GM19395 (cell line): Measurements from ENCODE around the gene ATXN8OS.
"Not testable (repeated sequence)": the region's sequence is repeated elsewhere in the genome, so short reads cannot be mapped to it uniquely, and the experiment has no call there.

Experiments
- ATAC-seq: cut with Tn5 transposase; IDR thresholded peaks from one replicate; pipeline ENCODE4 v1.9.1; 2021; ENCODE audit warnings: mild to moderate bottlenecking, moderate library complexity; ENCODE audit not compliant: unreplicated experiment

Gene ATXN8OS

DNA sequence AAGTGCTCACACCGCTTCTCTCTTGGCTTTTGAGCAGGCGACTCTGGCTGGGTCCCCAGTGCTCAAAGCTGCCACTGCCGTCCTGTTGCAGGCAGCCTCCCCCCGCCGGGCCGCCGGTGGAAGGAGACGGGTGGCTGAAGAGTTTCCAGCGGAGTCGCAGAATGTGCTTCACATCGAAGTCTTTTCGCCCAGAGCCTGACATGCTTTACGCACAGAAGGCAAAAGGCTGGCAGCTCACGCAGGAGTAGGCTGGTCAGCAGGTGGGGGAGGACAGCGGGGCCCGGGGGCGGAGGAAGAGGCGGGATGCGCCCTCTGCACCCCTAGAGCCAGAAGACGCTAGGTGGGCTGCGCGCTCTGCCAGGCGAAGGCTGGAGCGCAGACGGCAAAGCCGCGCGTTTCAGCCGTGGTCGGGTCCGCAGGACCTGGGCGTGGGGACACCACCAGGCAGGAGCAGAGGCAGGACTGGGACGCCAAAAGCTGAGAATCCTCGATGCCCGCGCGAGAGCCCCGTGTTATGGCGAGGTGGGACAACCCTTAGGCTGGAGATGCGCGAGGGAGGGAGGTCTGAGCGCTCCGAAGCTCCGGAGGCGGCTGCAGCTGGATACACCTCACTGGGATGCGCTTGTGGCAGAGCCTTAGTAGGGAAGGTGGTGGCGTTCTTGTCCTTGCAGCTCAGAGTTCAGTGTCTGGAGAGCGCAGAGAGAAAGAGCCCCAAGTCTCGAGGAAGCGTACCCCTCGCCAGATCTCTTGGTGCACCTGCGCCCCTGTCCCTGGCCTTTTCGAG lies at the start of gene ATXN8OS:
Gene ATXN8OS (plus strand): TSS at position 329 of the 784 bp plus-strand sequence.
- no peak for ATAC-seq

DNA sequence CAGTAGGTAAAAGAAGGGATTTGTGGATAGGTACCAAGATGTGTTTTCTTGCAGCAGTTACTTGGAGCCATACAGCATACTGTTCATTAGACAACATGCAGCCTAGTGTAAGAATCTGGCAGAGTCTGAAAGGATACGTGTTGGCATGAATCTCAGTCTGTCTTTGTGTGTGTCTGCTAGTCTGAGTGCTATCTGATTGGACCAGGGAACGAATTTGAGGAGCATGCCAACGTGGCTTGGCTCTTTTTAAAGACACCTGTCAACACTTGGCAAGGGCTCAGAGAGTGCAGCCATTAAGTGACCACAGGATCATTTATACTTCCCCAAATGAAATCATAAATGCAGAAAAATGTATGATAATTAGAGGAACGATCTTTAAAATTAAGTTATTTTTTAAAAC lies 27.6 kb upstream of the ATXN8OS start:
- ATAC-seq: no peak

DNA sequence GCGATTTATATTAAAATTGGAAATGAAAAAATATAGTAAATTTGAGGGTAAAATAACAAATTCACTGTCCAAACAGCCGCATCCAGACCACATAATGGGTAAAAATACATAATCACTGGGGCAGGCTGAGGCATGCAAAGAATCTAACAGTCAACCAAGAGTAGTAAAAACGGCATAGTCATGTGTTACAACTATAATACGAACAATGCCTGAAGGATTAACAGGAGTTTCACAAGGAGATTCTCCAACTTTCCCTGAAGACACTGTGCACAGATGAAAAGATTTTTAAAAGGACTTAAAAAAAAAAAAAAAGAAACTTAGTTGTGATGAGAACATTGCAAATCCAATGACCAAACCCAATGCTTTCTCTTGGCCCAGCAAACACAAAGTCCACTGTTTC lies 20.4 kb upstream of the ATXN8OS start:
- ATAC-seq: no peak

DNA sequence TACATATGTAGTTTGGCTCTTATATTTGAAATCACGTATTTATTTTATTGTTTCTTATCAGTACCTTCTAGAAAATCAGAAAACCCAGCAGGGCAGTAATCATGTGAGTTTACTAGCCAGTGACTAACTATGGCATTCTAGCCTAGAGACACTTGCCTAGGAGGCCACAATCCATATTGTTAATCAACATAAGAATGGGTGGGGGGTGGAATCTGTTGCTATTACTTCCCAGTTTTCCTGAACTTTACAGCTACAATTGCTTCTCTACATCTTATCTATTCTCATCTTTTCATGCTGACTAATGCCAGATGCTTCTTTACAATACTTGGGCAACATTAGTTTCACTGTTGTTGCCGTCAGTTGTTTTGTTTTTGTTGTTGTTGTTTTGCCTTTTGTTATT lies 18.7 kb upstream of the ATXN8OS start:
- no peak for ATAC-seq

DNA sequence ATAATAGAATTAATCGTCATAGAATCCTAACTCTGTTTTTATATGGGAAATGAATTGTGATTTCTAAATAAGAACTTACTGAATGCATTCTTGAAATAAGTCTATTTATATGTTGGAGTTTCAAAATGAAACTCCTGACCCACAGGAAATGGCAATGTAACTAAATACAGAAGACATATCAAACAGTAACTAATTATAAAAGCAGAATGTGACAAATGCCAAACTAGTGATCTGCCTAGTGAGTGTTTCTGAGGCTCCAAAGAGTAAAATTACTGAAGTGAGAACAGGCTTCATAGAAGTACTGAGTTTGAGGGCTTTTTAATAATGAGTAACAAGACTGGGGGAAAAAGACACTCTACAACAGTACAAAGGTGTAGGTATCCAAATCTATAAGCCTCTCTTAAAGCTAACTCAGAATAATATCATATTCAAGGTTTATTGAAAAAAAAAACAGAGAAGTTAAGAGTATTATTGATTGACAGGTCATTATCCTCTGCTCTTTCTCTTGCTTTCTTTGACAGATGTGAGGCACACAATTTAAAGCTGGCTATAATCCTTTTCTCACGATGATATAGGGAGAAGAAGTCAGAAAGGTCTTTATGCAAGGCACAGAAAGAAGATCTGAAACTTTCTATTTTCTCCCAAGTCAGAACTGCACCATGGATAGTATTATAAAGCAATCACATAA lies 17.4 kb upstream of the ATXN8OS start:
- ATAC-seq: no peak

DNA sequence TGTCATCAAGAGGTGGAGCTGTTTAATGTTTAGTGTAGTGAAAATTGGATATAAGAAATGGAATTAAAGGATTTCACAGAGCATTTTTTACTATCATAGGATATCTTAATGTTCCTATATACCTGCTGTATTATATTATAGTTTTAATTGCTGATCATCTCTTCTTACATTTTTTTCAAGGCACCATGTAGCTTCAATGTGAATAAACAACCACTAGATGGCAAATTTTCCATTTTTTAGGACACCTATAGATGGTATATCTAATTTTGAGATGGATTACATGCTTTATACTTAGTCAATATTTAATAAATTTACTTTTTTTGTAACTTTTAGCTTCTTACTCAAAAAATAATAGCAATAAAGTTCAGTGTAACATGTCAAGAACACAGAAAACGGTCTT lies 9.0 kb upstream of the ATXN8OS start:
- ATAC-seq: no peak

DNA sequence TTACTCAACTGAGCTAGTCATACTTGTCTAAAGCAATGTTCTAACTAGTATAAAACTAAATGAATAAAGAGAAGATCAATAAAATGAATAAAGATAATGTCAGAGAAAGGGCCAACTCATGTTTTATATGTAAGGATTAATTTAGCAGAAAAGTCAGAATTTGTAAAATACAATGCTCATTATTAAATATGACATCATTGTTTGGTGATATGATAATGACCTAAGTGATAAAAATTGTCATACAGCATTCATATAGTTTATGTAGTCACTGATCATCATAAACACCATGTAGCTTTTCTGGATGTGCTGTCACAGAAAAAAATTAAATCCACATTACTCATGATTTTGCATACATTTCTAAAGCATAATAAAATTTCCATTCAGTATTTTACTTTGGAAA lies 3.1 kb upstream of the ATXN8OS start:
- no peak for ATAC-seq

DNA sequence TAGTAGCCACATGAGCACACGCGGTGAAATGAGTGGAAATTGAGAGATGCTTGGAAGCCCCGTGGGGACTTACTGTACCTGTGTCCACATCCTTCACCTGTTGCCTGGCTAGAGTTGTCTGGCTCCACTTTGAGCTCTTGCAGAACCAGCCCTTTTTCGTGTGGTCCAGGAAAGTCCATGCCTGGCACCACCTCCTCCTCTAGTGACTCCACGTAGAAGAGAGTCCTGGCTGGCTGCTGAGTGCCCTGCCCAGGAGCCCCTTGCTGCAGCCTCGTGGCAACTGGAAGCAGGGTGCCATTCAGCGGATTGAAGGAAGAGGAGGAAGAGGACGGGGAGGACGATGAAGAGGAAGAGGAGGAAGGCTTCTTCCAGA lies 515 bp upstream of the ATXN8OS start:
- no peak for ATAC-seq

DNA sequence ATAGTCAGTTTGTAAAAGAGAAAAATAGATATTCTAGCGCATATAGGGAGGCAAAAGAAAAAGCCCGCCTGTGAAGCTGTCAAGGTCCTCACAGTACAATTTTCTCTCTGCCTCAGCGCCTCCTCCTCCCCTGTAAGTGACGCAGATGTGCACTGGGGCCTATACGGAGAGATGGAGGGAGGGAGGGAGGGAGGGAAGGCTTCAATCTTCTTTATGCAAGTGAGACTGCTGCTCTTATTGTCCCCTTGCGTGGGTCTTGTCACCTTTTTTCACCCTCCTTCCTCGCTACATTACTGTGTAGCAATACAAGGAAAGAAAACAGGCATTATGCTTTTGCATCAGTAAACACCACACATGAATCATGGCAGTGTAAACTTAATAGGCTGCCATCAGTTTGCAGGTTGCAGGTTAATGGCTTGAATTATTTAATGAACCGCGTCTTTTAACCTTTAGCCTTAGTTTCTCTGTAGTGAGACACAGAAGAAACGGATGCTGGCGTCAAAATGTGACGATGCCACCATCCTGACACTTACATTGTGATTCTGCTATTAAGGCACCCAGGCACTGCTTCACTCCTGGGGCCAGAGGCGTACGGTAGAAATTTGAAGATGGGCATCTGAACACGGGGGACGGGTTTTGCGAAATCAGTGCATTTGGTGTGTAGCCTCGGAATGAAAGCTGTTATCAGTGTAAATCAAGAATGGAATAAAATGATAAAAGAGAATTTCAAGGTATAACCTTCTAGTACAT lies 905 bp downstream of the ATXN8OS start, which contains the start of gene KLHL1:
Gene KLHL1 (minus strand): TSS at position 97 of the 750 bp plus-strand sequence. CDS start 753 bp downstream, outside the sequence.
- no peak for ATAC-seq

DNA sequence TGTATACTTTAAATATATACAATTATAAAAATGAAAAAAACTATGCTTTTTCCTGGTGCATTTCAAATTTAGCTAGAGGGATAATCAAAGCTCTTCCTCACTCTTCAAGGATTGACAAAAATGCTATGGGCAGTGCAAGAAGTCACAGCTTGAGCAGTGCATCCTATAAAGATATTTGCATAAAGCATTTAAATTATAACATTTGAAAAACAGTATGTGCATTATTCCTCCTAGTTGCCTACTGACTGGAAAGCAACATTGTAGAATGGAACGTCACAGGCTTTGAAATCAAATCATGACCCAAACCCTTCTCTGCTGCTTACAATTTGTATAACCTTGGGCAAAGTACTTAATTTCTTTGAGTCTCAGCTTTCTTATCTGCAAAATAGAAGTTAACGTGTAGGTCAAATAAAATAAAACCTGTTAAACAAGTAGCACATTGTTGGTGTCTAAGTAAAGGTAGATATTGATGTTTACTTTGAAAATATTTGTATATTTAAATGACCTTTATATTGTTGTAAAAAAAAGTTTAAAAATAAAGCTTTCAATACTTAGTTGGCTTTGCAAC lies 9.8 kb downstream of the ATXN8OS start:
- ATAC-seq: no peak

DNA sequence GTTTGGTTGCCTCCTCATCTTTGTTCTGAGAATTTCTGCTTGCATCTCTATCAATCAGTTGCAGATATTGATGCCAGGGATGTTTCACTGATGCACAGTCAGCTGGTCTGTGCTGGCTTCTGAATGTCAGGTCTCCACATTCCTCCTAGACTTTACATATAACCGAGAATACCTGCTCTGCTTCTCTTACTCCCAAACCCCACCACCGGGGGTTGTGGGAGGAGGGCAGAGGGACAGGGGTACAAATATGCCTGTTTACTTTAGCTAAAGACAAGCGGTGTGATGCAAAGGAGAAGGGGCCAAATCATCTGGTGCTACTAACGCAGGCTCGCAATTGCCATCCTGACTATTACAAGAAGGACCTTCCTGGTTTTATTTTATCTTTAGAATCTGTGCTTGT lies 18.1 kb downstream of the ATXN8OS start:
- ATAC-seq: no peak

DNA sequence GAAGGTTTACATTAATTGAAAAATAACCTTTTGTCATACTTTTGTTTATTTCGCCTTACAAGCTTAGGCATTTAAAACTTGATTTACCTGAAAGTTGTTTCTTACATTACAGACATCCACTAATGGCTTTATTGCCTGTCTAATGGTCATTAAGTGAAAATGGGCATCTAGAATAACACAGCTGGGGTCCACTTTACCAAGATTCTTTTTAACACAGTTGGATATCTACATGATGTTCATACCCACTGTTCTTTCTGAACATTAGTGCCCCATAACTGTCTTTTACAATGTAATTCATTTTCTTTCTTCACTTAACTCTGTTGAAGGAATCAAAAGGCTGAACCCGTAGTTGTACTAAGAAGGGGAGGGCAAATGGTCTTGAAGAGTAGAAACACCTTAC lies 20.5 kb downstream of the ATXN8OS start:
- ATAC-seq: no peak

DNA sequence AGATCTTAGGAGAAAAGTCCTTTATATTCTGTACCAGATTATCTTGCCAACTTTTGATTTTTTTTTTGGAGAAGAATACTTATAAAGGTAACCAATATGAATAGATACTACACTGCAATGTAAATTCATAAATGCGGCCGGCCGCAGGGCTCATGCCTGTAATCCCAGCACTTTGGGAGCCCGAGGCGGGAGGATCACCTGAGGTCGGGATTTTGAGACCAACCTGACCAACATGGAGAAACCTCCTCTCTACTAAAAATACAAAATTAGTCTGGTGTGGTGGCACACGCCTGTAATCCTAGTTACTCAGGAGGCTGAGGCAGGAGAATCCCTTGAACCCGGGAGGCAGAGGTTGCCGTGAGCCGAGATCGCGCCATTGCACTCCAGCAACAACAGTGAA lies 35.0 kb downstream of the ATXN8OS start:
- not testable (repeated sequence) for ATAC-seq

DNA sequence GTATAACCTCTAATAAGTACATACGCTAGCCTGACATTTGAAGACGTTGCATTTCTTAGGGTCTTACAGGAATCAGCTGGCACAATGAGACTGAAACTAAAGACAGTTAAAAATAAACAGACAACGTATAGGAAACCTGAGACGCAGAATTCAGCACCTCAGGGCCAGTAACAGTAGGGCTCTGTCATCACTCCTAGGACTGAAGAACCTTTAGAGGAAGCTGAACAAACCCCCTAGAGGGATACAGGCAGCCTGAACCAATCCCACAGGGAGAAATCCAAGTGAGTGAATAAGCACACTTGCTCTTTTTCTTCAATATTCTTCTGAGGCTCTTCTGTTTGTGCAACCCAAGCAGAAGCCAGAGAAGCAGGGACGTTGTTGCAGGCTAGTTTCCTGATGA lies 54.5 kb downstream of the ATXN8OS start:
- no peak for ATAC-seq

DNA sequence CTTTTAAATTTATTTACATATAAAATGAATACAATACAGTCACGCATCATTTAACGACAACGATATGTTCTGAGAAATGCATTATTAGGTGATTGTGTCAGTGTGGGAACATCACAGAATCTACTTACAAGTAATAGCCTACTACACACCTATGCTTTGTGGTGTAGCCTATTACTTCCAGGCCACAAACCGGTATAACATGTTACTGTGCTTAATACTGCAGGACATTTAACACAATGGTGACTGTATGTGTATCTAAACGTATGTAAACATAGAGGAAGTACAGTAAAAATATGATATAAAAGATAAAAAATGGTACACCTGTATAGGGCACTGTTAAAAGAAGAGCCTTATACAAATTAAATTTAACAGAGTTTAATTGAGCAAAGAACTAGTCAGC lies 63.1 kb downstream of the ATXN8OS start:
- no peak for ATAC-seq

DNA sequence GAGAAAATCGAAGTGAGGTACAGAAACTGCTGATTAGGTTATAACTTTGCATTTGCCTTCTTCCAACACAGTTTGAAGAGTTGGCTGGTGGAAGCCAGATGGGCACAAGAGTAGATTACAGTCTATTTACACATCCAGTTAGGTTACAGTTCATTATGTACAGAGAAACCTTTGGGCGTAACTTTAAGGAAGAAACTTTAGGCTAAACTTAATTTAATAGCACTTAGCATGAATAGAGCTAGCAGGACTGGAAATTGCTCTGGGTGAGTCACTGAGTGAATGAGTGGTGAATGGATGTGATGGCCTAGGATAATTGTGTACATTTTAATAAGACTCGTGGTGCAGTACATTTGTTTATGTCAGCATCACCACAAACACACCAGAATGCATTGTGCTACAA lies 63.5 kb downstream of the ATXN8OS start:
- no peak for ATAC-seq

DNA sequence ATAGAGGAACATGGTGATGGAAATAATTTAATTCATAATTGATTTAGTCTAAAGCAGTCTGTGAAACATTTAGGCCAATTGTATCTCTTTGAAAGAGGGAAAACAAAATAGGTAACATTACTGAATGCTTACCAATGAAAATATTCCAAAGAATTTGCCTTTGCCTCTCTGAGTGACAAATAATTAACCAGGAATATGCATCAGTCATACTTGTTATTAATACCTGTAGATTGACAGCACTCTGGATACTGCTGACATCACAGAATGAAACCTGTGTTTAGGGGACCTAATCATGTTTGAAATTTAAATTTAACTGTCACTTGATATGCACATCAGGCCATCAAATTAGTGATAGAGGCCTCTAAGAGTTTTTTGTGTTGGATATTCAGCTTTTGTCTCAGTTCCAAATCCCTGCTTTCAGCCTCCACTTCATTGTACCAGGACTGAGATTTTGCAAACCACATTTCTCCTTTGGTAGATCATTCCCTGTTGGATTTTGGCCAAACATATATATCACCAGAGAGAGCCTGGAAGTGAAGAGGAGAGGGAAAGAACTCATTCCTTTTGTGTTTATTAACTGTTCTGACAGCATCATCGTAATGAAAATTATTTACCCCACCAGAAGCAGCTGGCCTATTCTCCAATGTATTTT lies 65.4 kb downstream of the ATXN8OS start:
- no peak for ATAC-seq

DNA sequence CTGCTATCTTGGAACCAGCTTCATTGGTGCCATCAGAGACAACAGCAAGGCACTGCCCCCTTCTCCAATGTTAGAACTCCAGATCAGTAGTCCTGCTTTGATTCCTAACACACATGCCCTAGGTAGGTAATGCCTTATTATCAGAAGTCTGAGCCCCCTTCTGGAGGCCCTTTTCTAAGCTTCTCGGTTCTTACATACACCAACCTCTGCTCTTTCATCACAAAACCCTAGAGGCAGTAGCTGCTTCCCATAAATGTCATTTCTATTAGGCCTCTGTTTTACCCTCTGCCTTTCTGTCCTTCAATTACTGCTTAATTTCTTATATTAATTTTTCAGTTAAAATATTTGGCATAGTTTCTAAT lies 66.0 kb downstream of the ATXN8OS start:
- ATAC-seq: no peak

DNA sequence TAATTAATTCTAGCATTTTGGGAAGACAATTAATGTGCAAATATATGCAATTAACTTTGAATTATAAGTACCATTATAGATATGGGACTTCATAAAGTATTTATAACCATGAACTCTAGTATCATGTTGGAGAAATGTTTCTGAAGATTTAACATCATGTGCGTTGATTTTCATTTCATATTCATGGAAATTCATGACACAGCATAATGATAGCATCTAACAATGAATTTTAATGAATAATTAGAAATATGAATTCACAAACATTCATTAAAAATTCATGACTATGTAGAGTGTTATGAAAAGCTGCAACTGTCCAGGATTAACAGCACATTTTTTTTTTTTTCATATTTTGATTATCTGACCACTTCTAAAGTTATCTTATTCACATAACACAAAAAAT lies 70.7 kb downstream of the ATXN8OS start:
- no peak for ATAC-seq
